SK-N-SH treated with all-trans-retinoic acid at 6 μM for 48 hours (cell line): ENCODE data around the gene CASQ2.

Experiments used
- ATAC-seq: fragments of 200-7000 bp; cut with Tn5 transposase; 3 replicates; pipeline ENCODE4 v1.9.1; 2020; ENCODE audit warnings: mild to moderate bottlenecking, moderate library complexity
- ARNTL ChIP-seq: fragments of 450-650 bp; formaldehyde crosslinking; IDR thresholded peaks from 2 replicates; pipeline ENCODE4 v1.5.0; 2020; ENCODE audit warnings: low read depth, mild to moderate bottlenecking, moderate library complexity, borderline replicate concordance
- BACH2 ChIP-seq: fragments of 250-450 bp; sonication (Bioruptor Pico); IDR thresholded peaks from 2 replicates; pipeline ENCODE4 v1.9.0; 2021; ENCODE audit warnings: mild to moderate bottlenecking, borderline replicate concordance
- ESRRG ChIP-seq: fragments of 250-450 bp; sonication (Bioruptor Pico); IDR thresholded peaks from 2 replicates; pipeline ENCODE4 v1.6.1; 2021; ENCODE audit warnings: mild to moderate bottlenecking
- ISL1 ChIP-seq: fragments of 250-450 bp; sonication (Bioruptor Pico); IDR thresholded peaks from 2 replicates; pipeline ENCODE4 v2.1.2; 2022; ENCODE audit warnings: mild to moderate bottlenecking, moderate library complexity
- OSR1 ChIP-seq: fragments of 250-450 bp; sonication (Bioruptor Pico); IDR thresholded peaks from 2 replicates; pipeline ENCODE4 v1.8.0; 2022; ENCODE audit warnings: moderate library complexity, mild to moderate bottlenecking, inconsistent platforms
- POU6F1 ChIP-seq: fragments of 250-450 bp; sonication (Bioruptor Pico); IDR thresholded peaks from 2 replicates; pipeline ENCODE4 v1.8.0; 2021; ENCODE audit warnings: low read depth, mild to moderate bottlenecking, moderate library complexity, borderline replicate concordance
- PPARA ChIP-seq: fragments of 250-450 bp; sonication (Bioruptor Pico); IDR thresholded peaks from 2 replicates; pipeline ENCODE4 v1.5.0; 2020; ENCODE audit warnings: mild to moderate bottlenecking, borderline replicate concordance
- RARB ChIP-seq: fragments of 250-450 bp; sonication (Bioruptor Pico); IDR thresholded peaks from 2 replicates; pipeline ENCODE4 v1.8.0; 2021; ENCODE audit warnings: mild to moderate bottlenecking, moderate library complexity
- SNAI2 ChIP-seq: fragments of 250-450 bp; sonication (Bioruptor Pico); IDR thresholded peaks from 2 replicates; pipeline ENCODE4 v1.5.0; 2020; ENCODE audit warnings: mild to moderate bottlenecking, moderate library complexity
- TCF4 ChIP-seq: fragments of 250-450 bp; sonication (Bioruptor Pico); IDR thresholded peaks from 2 replicates; pipeline ENCODE4 v1.8.0; 2021; ENCODE audit warnings: mild to moderate bottlenecking, moderate library complexity, borderline replicate concordance
- TOX ChIP-seq: fragments of 250-450 bp; sonication (Bioruptor Pico); IDR thresholded peaks from 2 replicates; pipeline ENCODE4 v1.8.0; 2021; ENCODE audit warnings: mild to moderate bottlenecking, moderate library complexity, borderline replicate concordance
- TSHZ2 ChIP-seq: fragments of 250-450 bp; sonication (Bioruptor Pico); IDR thresholded peaks from 2 replicates; pipeline ENCODE4 v1.5.0; 2020; ENCODE audit warnings: mild to moderate bottlenecking, moderate library complexity
- ZC3H10 ChIP-seq: fragments of 250-450 bp; sonication (Bioruptor Pico); IDR thresholded peaks from 2 replicates; pipeline ENCODE4 v1.5.1; 2021; ENCODE audit warnings: mild to moderate bottlenecking, moderate library complexity
- ZFP3 ChIP-seq: fragments of 250-450 bp; sonication (Bioruptor Pico); IDR thresholded peaks from 2 replicates; pipeline ENCODE4 v1.5.0; 2020; ENCODE audit warnings: mild to moderate bottlenecking, moderate library complexity
- ZFP30 ChIP-seq: fragments of 450-650 bp; formaldehyde crosslinking; IDR thresholded peaks from 2 replicates; pipeline ENCODE4 v1.5.0; 2022; ENCODE audit warnings: mild to moderate bottlenecking, moderate library complexity
- ZNF565 ChIP-seq: fragments of 450-650 bp; formaldehyde crosslinking; conservative IDR thresholded peaks from 2 replicates; pipeline ENCODE4 v1.5.0; 2020; ENCODE audit warnings: low read depth, mild to moderate bottlenecking, moderate library complexity
- ZNF70 ChIP-seq: fragments of 450-650 bp; formaldehyde crosslinking; IDR thresholded peaks from 2 replicates; pipeline ENCODE4 v1.5.0; 2020; ENCODE audit warnings: mild to moderate bottlenecking, moderate library complexity
- ZNF8 ChIP-seq: fragments of 450-650 bp; formaldehyde crosslinking; IDR thresholded peaks from 2 replicates; pipeline ENCODE4 v1.5.0; 2020; ENCODE audit warnings: mild to moderate bottlenecking, moderate library complexity
- TF ChIP-seq, protein P1 (sequence below): fragments of 250-450 bp; sonication (Bioruptor Pico); IDR thresholded peaks from 2 replicates; pipeline ENCODE4 v1.5.1; 2021; ENCODE audit warnings: mild to moderate bottlenecking, moderate library complexity
- TF ChIP-seq, protein P2 (sequence below): fragments of 250-450 bp; sonication (Bioruptor Pico); IDR thresholded peaks from 2 replicates; pipeline ENCODE4 v1.8.0; 2020; ENCODE audit warnings: mild to moderate bottlenecking, moderate library complexity, borderline replicate concordance

CASQ2 gene

GRCh38 chr1:115748401-115749150 lies 19.9 kb downstream of the CASQ2 start (continued):
- TF ChIP-seq POU6F1 = no peak

DNA sequence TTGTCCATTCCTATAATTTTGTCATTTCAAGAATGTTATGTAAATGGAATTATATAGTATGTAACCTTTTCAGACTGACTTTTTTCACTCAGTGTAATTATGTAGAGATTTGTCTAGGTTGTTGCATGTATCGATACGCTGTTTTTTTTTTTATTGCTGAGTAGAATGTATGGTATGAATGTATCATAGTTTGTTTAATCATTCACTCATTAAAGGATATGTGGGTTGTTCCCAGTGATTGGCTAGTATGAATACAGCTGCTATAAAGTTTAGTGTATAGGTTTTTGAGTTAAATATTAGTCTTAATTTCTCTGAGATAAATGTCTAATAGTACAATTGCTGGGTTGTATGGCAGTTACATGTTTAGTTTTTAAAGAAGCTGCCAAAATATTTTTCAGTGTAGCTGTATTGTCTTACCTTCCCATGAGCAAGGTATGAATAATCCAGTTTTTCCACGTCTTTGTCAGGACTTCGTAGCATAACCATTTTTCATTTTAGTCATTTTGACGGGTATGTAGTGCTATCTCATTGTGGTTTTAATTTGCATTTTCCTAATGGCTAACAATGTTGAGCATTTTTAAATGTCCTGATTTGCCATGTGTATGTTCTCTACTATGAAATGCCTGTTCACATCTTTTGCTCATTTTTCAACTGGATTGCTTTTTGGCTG lies 22.4 kb downstream of the CASQ2 start:
- ATAC-seq = no peak
- TF ChIP-seq RARB (CRISPR knock-in tag) (no peak), PPARA (CRISPR knock-in tag) (no peak)

DNA sequence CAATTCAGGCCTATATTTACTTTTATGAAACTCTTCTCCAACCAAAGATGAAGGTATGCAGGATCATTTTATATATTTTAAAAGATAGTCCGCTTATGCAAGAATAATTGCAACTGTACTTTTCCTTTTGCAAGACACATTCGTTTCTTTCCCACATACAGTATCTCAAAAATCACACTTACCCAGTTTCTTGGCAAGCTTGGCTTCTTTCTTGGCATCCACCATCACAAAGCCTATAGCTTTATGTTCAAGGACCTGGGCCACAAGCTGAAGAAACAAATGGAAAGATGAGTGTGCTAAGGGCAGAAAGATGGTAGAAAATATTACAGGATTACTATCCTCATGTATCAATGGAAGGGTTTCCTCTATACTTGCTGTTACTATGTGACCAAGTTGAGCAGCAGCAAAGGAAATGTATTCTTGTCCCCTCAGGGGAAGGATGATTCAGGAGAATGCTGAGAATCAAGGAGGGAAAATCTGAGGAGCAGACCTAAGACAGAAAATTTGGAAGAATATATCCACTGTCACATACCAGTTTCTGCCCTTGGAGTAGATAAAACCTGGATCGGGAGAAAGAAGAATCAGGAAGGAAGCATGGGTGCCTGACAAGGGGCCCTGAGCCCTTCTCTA lies 23.8 kb downstream of the CASQ2 start:
- no peak for ATAC-seq
- TF ChIP-seq ESRRG (CRISPR knock-in tag) (no peak), BACH2 (CRISPR knock-in tag) (no peak), ARNTL (CRISPR knock-in tag) (no peak), TOX (CRISPR knock-in tag) (no peak), ZC3H10 (CRISPR knock-in tag) (no peak), TCF4 (CRISPR knock-in tag) (no peak), SNAI2 (no peak), TSHZ2 (CRISPR knock-in tag) (no peak), PPARA (CRISPR knock-in tag) (no peak), OSR1 (no peak), ZFP30 (CRISPR knock-in tag) (no peak), ZNF70 (CRISPR knock-in tag) (no peak), RARB (CRISPR knock-in tag) (no peak), ZNF565 (no peak)
- TF ChIP-seq, protein P1, sequence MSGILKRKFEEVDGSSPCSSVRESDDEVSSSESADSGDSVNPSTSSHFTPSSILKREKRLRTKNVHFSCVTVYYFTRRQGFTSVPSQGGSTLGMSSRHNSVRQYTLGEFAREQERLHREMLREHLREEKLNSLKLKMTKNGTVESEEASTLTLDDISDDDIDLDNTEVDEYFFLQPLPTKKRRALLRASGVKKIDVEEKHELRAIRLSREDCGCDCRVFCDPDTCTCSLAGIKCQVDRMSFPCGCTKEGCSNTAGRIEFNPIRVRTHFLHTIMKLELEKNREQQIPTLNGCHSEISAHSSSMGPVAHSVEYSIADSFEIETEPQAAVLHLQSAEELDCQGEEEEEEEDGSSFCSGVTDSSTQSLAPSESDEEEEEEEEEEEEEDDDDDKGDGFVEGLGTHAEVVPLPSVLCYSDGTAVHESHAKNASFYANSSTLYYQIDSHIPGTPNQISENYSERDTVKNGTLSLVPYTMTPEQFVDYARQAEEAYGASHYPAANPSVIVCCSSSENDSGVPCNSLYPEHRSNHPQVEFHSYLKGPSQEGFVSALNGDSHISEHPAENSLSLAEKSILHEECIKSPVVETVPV (CRISPR knock-in tag) = no peak
- TF ChIP-seq, all 23 proteins: peak for 0

- no peak for ATAC-seq
- TF ChIP-seq, protein P2, sequence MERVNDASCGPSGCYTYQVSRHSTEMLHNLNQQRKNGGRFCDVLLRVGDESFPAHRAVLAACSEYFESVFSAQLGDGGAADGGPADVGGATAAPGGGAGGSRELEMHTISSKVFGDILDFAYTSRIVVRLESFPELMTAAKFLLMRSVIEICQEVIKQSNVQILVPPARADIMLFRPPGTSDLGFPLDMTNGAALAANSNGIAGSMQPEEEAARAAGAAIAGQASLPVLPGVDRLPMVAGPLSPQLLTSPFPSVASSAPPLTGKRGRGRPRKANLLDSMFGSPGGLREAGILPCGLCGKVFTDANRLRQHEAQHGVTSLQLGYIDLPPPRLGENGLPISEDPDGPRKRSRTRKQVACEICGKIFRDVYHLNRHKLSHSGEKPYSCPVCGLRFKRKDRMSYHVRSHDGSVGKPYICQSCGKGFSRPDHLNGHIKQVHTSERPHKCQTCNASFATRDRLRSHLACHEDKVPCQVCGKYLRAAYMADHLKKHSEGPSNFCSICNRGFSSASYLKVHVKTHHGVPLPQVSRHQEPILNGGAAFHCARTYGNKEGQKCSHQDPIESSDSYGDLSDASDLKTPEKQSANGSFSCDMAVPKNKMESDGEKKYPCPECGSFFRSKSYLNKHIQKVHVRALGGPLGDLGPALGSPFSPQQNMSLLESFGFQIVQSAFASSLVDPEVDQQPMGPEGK (CRISPR knock-in tag) = no peak
- TF ChIP-seq ZNF8 (no peak), ARNTL (CRISPR knock-in tag) (no peak), ZFP3 (CRISPR knock-in tag) (no peak), SNAI2 (no peak), ISL1 (CRISPR knock-in tag) (no peak)
- TF ChIP-seq, protein P1 (CRISPR knock-in tag) = no peak
These were observed 27.7 kb downstream of the CASQ2 start for GRCh38 chr1:115740811-115741210.
